Measurements from ENCODE around the gene ENOX1.

The ENOX1 gene

DNA sequence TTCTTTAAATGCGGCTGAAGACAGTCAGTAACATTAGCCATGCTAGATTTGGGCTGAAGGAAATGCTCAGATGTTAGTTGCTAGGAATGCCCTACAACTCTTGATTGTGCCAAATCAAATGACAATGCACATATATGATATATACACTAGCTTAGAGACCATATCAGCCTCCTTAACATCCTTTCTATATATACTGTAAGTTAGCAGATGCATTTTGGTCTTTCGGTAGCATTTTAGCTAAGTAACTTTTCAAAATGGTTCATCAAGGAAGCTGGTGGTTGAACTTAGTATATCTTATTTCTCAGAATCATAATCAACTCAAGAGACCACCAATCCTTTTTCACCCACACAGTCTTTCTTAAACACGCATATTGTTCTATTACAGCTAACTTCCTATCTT lies 14.1 kb upstream of the ENOX1 start:
- TF ChIP-seq, protein P1, sequence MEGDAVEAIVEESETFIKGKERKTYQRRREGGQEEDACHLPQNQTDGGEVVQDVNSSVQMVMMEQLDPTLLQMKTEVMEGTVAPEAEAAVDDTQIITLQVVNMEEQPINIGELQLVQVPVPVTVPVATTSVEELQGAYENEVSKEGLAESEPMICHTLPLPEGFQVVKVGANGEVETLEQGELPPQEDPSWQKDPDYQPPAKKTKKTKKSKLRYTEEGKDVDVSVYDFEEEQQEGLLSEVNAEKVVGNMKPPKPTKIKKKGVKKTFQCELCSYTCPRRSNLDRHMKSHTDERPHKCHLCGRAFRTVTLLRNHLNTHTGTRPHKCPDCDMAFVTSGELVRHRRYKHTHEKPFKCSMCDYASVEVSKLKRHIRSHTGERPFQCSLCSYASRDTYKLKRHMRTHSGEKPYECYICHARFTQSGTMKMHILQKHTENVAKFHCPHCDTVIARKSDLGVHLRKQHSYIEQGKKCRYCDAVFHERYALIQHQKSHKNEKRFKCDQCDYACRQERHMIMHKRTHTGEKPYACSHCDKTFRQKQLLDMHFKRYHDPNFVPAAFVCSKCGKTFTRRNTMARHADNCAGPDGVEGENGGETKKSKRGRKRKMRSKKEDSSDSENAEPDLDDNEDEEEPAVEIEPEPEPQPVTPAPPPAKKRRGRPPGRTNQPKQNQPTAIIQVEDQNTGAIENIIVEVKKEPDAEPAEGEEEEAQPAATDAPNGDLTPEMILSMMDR (IDR thresholded peaks at IDR 0.05; ENCODE audit: extremely low read depth, insufficient read depth, missing control alignments) = no peak
- in situ Hi-C loops (cut with MboI; ENCODE audit: low pct_unique_long_range_greater_than_20kb, low sequenced_read_pairs, unreplicated experiment) = loop anchor here (25.0 kb wide), 1 partner anchor 714 kb away; no protein-coding TSS in a partner anchor
- DNase-seq (ENCODE audit: low spot score) = no peak

DNA sequence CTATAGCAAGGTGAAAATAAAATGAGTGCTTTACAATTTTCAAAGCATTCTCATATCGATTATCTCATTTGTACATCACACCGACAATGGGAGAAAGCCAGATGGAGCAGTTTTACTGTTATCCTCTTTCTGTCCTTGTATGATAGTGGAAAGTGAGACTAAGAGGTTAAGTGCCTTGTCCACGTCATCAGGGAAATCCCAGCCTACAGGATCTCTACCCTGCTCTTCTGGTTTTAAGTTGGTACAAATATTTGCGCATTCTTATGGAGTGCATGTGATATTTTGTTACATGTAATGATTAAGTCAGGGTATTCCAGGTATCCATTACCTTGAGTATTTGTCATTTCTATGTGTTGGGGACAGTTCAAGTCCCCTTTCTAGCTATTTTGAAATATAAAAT lies 12.4 kb upstream of the ENOX1 start:
- DNase-seq (ENCODE audit: low spot score) = no peak
- in situ Hi-C loops (cut with MboI; ENCODE audit: low pct_unique_long_range_greater_than_20kb, low sequenced_read_pairs, unreplicated experiment) = no loop called here
- TF ChIP-seq, protein P1 (IDR thresholded peaks at IDR 0.05; ENCODE audit: extremely low read depth, insufficient read depth, missing control alignments) = no peak

DNA sequence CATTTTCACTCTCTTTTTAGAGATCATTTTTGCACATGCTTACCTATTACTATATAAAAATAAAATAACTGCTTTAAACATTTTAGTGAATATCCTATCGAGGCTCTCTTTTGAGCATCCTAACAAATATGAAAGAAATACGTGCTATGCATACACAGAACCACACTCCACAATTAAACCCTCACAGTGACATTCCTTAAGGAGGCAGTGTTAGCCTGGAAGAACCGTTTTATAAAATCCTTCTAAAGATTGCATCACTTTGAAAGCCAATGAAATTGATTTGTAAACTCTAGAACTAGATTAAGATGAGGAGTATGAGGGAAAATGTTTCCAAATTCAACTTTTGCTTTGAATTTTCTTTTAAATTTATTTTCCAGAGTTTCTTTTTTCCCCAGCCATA lies 11.1 kb upstream of the ENOX1 start:
- in situ Hi-C loops (cut with MboI; ENCODE audit: low pct_unique_long_range_greater_than_20kb, low sequenced_read_pairs, unreplicated experiment) = no loop called here
- DNase-seq (ENCODE audit: low spot score) = no peak
- TF ChIP-seq, protein P1 (IDR thresholded peaks at IDR 0.05; ENCODE audit: extremely low read depth, insufficient read depth, missing control alignments) = no peak

DNA sequence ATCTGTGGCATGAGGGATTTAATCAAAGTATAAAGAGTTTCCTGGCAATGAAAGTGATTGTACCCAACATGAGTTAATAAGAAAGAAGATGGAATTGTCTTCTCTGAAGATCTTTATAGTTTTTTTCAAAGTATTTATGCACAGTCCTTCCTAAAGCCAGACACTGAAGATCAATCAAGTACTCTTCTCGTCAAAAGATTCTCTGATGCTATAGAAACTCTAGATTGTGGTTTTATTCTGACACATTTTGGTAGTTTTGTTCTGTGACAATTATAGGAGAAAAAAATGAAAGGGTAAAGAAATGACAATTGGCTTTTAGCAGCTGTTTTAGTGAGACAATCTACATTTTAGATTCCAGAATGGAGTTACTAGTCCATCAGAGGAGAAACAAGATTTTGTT lies 10.4 kb upstream of the ENOX1 start:
- in situ Hi-C loops (cut with MboI; ENCODE audit: low pct_unique_long_range_greater_than_20kb, low sequenced_read_pairs, unreplicated experiment) = no loop called here
- no peak for DNase-seq (ENCODE audit: low spot score)
- TF ChIP-seq, protein P1 (IDR thresholded peaks at IDR 0.05; ENCODE audit: extremely low read depth, insufficient read depth, missing control alignments) = no peak

DNA sequence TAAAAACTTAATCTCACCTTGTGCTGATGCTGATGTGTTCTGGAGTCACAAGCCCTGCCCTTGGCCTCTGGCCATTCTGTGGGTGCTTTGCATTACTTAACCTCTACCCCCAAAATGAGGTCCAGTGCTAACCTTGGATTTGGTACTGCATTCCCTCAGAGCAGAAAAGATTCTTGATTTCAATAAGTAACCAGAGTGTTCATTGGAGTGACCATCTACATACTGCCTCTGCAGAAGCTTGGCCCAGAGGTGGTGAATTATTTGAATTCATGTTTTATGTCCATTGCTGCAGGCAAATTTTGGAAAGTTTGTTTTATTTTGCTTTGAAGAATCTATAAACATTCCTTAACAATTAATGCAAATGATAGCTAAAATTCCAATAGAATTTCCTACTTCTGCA lies 7.6 kb upstream of the ENOX1 start:
- TF ChIP-seq, protein P1 (IDR thresholded peaks at IDR 0.05; ENCODE audit: extremely low read depth, insufficient read depth, missing control alignments) = no peak
- DNase-seq (ENCODE audit: low spot score) = no peak
- in situ Hi-C loops (cut with MboI; ENCODE audit: low pct_unique_long_range_greater_than_20kb, low sequenced_read_pairs, unreplicated experiment) = no loop called here

DNA sequence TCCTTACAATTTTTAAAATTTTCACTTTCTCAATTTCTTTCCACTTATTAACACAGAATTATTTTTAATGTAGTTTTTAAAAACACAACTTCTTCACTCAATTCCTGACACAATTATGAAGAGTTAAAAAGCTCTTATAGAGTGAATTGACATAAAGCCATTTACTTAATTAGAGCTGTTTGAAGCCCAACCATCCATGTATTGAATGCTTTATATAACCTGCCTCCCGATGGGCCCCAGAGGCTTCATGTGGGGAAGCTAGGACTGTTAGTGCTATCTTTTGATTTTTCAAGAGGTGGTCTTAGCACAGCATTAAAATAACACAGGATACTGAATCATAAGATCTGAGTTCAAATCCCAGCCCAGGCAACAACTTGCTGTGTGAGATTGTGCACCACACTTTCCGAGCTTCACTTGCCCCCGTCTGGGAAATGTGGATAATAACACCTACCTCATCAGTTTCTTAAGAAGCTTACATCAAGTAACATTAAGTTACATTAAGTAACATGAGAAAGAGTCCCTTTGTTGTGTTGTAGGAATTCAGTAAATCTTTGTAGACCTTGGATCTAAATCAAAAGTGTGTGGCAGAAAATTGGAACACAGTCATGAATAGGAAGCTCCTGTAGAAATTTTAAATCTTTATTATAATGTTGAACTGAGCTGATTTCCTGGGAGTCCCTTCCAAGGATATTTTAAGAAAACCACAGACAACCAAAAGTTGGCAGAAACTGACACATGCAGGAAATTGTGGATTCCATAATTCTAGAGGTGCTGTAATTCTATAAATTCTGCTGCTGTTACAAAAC lies 5.5 kb upstream of the ENOX1 start:
- no peak for DNase-seq (ENCODE audit: low spot score)
- in situ Hi-C loops (cut with MboI; ENCODE audit: low pct_unique_long_range_greater_than_20kb, low sequenced_read_pairs, unreplicated experiment) = no loop called here
- TF ChIP-seq, protein P1 (IDR thresholded peaks at IDR 0.05; ENCODE audit: extremely low read depth, insufficient read depth, missing control alignments) = no peak
